HEK293 (cell line): ENCODE results near the gene DLL1.

Experiments
- HOXC10 ChIP-seq: sonication (generic); formaldehyde crosslinking; IDR thresholded peaks from 2 replicates; pipeline ENCODE4 v1.8.1; 2023; ENCODE audit warnings: mild to moderate bottlenecking, missing genetic modification reagents
- KLF16 ChIP-seq: fragments of 450-650 bp; formaldehyde crosslinking; IDR thresholded peaks from 2 replicates; pipeline ENCODE4 v1.5.1; 2017; ENCODE audit warnings: missing biosample characterization, missing genetic modification characterization
- OVOL3 ChIP-seq: fragments of 450-650 bp; formaldehyde crosslinking; IDR thresholded peaks from 2 replicates; pipeline ENCODE4 v1.5.1; 2016; ENCODE audit warnings: missing biosample characterization, missing genetic modification characterization
- PRDM4 ChIP-seq: fragments of 450-650 bp; formaldehyde crosslinking; IDR thresholded peaks from 2 replicates; pipeline ENCODE4 v1.5.1; 2017; ENCODE audit warnings: missing biosample characterization, missing genetic modification characterization
- REST ChIP-seq: fragments of 450-650 bp; formaldehyde crosslinking; IDR thresholded peaks from 2 replicates; pipeline ENCODE4 v1.5.1; 2016; ENCODE audit warnings: missing biosample characterization, missing genetic modification characterization
- ZBTB11 ChIP-seq: fragments of 450-650 bp; formaldehyde crosslinking; conservative IDR thresholded peaks from 2 replicates; pipeline ENCODE4 v1.5.1; 2016; ENCODE audit warnings: low read depth, missing biosample characterization, missing genetic modification characterization
- ZBTB26 ChIP-seq: fragments of 450-650 bp; formaldehyde crosslinking; optimal IDR thresholded peaks from 2 replicates; pipeline ENCODE3; 2016; ENCODE audit warnings: missing biosample characterization, mild to moderate bottlenecking, missing genetic modification characterization
- ZNF114 ChIP-seq: fragments of 450-650 bp; formaldehyde crosslinking; IDR thresholded peaks from 2 replicates; pipeline ENCODE4 v1.5.0; 2017; ENCODE audit warnings: missing biosample characterization, missing genetic modification characterization
- ZNF121 ChIP-seq: fragments of 450-650 bp; formaldehyde crosslinking; IDR thresholded peaks from 2 replicates; pipeline ENCODE4 v1.5.1; 2016; ENCODE audit warnings: missing biosample characterization, missing genetic modification characterization
- ZNF157 ChIP-seq: fragments of 450-650 bp; formaldehyde crosslinking; IDR thresholded peaks from 2 replicates; pipeline ENCODE4 v1.5.1; 2016; ENCODE audit warnings: missing biosample characterization, missing genetic modification characterization
- ZNF214 ChIP-seq: fragments of 450-650 bp; formaldehyde crosslinking; IDR thresholded peaks from 2 replicates; pipeline ENCODE4 v1.5.1; 2017; ENCODE audit warnings: missing biosample characterization, mild to moderate bottlenecking, missing genetic modification characterization, borderline replicate concordance
- ZNF341 ChIP-seq: fragments of 450-650 bp; formaldehyde crosslinking; IDR thresholded peaks from 2 replicates; pipeline ENCODE4; 2016; ENCODE audit warnings: low read depth, missing biosample characterization, missing genetic modification characterization
- ZNF404 ChIP-seq: fragments of 450-650 bp; formaldehyde crosslinking; IDR thresholded peaks from 2 replicates; pipeline ENCODE4 v1.5.1; 2017; ENCODE audit warnings: missing biosample characterization, missing genetic modification characterization
- ZNF501 ChIP-seq: fragments of 450-650 bp; formaldehyde crosslinking; IDR thresholded peaks from 2 replicates; pipeline ENCODE4 v1.5.1; 2016; ENCODE audit warnings: missing biosample characterization, missing genetic modification characterization
- ZNF521 ChIP-seq: fragments of 450-650 bp; formaldehyde crosslinking; IDR thresholded peaks from 2 replicates; pipeline ENCODE4 v1.5.1; 2017; ENCODE audit warnings: missing biosample characterization, mild to moderate bottlenecking, missing genetic modification characterization
- ZNF555 ChIP-seq: fragments of 450-650 bp; formaldehyde crosslinking; conservative IDR thresholded peaks from 2 replicates; pipeline ENCODE4 v1.5.1; 2017; ENCODE audit warnings: missing biosample characterization, mild to moderate bottlenecking, missing genetic modification characterization, inconsistent platforms
- ZNF561 ChIP-seq: fragments of 450-650 bp; IDR thresholded peaks from 2 replicates; pipeline ENCODE4 v1.5.1; 2018; ENCODE audit warnings: missing biosample characterization, missing genetic modification characterization, borderline replicate concordance
- ZNF621 ChIP-seq: fragments of 450-650 bp; formaldehyde crosslinking; IDR thresholded peaks from 2 replicates; pipeline ENCODE4 v1.5.1; 2017; ENCODE audit warnings: missing biosample characterization, missing genetic modification characterization
- ZNF785 ChIP-seq: fragments of 450-650 bp; formaldehyde crosslinking; IDR thresholded peaks from 2 replicates; pipeline ENCODE4 v1.5.1; 2016; ENCODE audit warnings: missing biosample characterization, missing genetic modification characterization
- ZNF843 ChIP-seq: fragments of 450-650 bp; formaldehyde crosslinking; IDR thresholded peaks from 2 replicates; pipeline ENCODE4 v1.5.1; 2016; ENCODE audit warnings: missing biosample characterization, missing genetic modification characterization
- ZSCAN23 ChIP-seq: fragments of 450-650 bp; formaldehyde crosslinking; IDR thresholded peaks from 2 replicates; pipeline ENCODE4 v1.5.1; 2016; ENCODE audit warnings: missing biosample characterization, missing genetic modification characterization
- TF ChIP-seq, protein P1 (sequence below): fragments of 450-650 bp; formaldehyde crosslinking; IDR thresholded peaks from 2 replicates; pipeline ENCODE4 v1.5.1; 2016; ENCODE audit warnings: missing biosample characterization, missing genetic modification characterization
- TF ChIP-seq, protein P2 (sequence below): fragments of 450-650 bp; formaldehyde crosslinking; IDR thresholded peaks from 2 replicates; pipeline ENCODE4 v1.5.1; 2016; ENCODE audit warnings: missing biosample characterization, missing genetic modification characterization

The DLL1 gene

DNA sequence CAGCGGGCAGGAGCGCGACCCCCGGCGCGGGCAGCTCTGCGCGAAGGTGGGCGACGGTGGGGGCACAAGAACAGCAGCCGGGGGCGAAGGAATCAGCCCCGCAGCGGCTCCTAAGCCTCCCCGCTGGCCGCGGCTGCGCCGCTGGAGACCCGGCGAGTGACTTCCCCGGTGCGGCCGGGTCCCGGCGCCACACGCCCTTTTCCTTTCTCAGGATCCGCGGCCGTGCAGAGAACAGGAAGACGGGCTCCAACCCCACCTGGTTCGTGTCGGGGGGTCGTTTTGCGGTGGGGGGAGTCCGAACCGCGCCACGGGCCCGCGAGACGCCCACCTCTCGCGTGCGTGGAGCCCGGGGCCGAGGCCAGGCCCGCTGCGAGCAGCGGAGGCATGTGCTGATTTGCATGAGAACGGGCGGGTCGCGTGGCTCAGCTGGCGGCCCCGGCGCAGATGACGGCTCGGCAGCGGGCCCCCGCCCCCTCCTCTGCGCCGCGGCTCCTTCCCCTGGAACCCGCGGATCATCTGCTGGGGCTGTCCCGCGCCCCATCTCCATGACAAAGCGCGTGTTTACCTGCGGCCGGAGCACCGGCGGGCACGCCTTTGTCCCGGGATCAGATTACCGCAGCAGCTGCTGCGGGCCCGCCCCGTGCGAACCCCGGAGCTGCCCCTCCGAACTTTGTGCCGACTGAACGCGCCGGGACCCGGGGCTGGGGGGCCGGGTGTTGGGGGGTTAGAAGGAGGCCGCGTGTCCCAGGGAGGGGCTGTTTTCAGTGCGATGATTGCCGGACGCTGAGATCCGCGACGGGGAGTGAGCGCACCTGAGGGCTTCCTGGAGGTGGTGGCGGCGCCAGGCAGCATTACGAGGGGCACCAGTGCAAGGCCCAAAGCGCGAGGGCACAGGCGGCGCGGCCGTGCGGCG, 4.9 kb upstream of the DLL1 start (continued):
- TF ChIP-seq ZNF561 (tag by site-specific recombination): 0 out of 2 replicates have a peak, but pooled peaks have one; percentile 59
- TF ChIP-seq ZNF341 (tag by site-specific recombination): no peak
- no peak for TF ChIP-seq ZNF121
- TF ChIP-seq ZNF501: 0 out of 2 replicates have a peak, but pooled peaks have one; percentile 53
- no peak for TF ChIP-seq HOXC10
- TF ChIP-seq ZNF114: no peak
- TF ChIP-seq ZNF157 (tag by site-specific recombination): no peak
- TF ChIP-seq ZNF555 (tag by site-specific recombination): no peak
- no peak for TF ChIP-seq ZNF785 (tag by site-specific recombination)
- TF ChIP-seq, protein P1, sequence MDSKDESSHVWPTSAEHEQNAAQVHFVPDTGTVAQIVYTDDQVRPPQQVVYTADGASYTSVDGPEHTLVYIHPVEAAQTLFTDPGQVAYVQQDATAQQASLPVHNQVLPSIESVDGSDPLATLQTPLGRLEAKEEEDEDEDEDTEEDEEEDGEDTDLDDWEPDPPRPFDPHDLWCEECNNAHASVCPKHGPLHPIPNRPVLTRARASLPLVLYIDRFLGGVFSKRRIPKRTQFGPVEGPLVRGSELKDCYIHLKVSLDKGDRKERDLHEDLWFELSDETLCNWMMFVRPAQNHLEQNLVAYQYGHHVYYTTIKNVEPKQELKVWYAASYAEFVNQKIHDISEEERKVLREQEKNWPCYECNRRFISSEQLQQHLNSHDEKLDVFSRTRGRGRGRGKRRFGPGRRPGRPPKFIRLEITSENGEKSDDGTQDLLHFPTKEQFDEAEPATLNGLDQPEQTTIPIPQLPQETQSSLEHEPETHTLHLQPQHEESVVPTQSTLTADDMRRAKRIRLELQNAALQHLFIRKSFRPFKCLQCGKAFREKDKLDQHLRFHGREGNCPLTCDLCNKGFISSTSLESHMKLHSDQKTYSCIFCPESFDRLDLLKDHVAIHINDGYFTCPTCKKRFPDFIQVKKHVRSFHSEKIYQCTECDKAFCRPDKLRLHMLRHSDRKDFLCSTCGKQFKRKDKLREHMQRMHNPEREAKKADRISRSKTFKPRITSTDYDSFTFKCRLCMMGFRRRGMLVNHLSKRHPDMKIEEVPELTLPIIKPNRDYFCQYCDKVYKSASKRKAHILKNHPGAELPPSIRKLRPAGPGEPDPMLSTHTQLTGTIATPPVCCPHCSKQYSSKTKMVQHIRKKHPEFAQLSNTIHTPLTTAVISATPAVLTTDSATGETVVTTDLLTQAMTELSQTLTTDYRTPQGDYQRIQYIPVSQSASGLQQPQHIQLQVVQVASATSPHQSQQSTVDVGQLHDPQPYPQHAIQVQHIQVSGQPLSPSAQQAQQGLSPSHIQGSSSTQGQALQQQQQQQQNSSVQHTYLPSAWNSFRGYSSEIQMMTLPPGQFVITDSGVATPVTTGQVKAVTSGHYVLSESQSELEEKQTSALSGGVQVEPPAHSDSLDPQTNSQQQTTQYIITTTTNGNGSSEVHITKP (tag by site-specific recombination): no peak
- TF ChIP-seq OVOL3 (tag by site-specific recombination): no peak
- TF ChIP-seq KLF16 (tag by site-specific recombination): peak; percentile 70; the same call in 1 of the 2 replicates
- TF ChIP-seq PRDM4 (tag by site-specific recombination): no peak
- TF ChIP-seq ZNF404 (tag by site-specific recombination): no peak
- TF ChIP-seq REST (tag by site-specific recombination): no peak
- TF ChIP-seq, protein P2, sequence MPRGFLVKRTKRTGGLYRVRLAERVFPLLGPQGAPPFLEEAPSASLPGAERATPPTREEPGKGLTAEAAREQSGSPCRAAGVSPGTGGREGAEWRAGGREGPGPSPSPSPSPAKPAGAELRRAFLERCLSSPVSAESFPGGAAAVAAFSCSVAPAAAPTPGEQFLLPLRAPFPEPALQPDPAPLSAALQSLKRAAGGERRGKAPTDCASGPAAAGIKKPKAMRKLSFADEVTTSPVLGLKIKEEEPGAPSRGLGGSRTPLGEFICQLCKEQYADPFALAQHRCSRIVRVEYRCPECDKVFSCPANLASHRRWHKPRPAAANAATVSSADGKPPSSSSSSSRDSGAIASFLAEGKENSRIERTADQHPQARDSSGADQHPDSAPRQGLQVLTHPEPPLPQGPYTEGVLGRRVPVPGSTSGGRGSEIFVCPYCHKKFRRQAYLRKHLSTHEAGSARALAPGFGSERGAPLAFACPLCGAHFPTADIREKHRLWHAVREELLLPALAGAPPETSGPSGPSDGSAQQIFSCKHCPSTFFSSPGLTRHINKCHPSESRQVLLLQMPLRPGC (tag by site-specific recombination): no peak
- peak; percentile 91 for TF ChIP-seq ZBTB26 (tag by site-specific recombination)
- no peak for TF ChIP-seq ZSCAN23 (tag by site-specific recombination)
- no peak for TF ChIP-seq ZNF843 (tag by site-specific recombination)
- no peak for TF ChIP-seq ZNF214 (tag by site-specific recombination)
- TF ChIP-seq ZNF621 (tag by site-specific recombination): no peak
- no peak for TF ChIP-seq ZBTB11 (tag by site-specific recombination)
- TF ChIP-seq ZNF521 (tag by site-specific recombination): no peak
